Measurements from ENCODE around the gene PDE7B. TPM values are rescaled to one million over a fixed set of nuclear protein-coding genes. Genes with fewer than 3 reads are reported as not detected.

PDE7B gene
- total RNA-seq, 1 experiment from 2014 or later = not detected

DNA sequence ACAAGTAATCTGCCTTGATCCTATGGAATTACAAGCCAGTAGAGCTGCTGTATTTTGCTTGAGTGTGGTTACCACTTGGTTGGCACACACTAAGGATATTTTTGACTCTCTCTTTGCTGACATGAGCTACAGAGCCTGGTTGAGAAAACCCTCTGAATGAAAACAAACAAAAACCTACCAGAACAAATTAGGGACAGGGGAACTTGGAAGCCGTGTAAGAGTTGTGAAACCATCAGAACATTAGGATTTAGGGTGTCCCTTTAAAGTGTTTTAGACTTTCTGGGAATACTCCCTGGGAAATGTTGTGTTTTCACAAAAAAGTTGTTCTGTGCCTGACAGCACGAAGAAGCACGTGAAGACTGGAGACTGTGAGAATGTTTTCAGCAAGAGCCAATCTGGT lies 20.5 kb upstream of the PDE7B start:
- DNase-seq (ENCODE audit: low spot score) = no peak
- Histone ChIP-seq H3K4me3 (ENCODE audit: low read depth, low read length, poor library complexity, severe bottlenecking) (no peak overlapping the region), H3K4me1 (ENCODE audit: insufficient read depth, low read length, poor library complexity, severe bottlenecking) (peaks cover 18% of the 10 kb centered on the region), H3K9me3 (ENCODE audit: low read depth, low read length, poor library complexity, severe bottlenecking) (no peaks in the 10 kb centered on the region), H3K36me3 (ENCODE audit: insufficient read depth, low read length, poor library complexity, severe bottlenecking) (no peaks in the 10 kb centered on the region), H3K27me3 (replicated peaks; ENCODE audit: insufficient read depth, low read depth, low read length, poor library complexity) (peaks cover 95% of the 10 kb centered on the region), H3K27ac (ENCODE audit: low read depth, low read length, poor library complexity, severe bottlenecking) (no peak overlapping the region)
- ChIA-PET POLR2A (ENCODE audit: low non-redundant PET) (no interaction called here), CTCF (interaction anchor here (0.6 kb wide), 1 partner anchor 153 kb away, joined by 3 read pairs; no protein-coding TSS in a partner anchor)
- TF ChIP-seq, protein P1, sequence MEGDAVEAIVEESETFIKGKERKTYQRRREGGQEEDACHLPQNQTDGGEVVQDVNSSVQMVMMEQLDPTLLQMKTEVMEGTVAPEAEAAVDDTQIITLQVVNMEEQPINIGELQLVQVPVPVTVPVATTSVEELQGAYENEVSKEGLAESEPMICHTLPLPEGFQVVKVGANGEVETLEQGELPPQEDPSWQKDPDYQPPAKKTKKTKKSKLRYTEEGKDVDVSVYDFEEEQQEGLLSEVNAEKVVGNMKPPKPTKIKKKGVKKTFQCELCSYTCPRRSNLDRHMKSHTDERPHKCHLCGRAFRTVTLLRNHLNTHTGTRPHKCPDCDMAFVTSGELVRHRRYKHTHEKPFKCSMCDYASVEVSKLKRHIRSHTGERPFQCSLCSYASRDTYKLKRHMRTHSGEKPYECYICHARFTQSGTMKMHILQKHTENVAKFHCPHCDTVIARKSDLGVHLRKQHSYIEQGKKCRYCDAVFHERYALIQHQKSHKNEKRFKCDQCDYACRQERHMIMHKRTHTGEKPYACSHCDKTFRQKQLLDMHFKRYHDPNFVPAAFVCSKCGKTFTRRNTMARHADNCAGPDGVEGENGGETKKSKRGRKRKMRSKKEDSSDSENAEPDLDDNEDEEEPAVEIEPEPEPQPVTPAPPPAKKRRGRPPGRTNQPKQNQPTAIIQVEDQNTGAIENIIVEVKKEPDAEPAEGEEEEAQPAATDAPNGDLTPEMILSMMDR (conservative IDR thresholded peaks at IDR 0.05; ENCODE audit: low read depth, low read length) = no peak
- peak; percentile 35 for TF ChIP-seq EZH2 (IDR thresholded peaks at IDR 0.05; ENCODE audit: borderline replicate concordance, low read depth, low read length, poor library complexity, severe bottlenecking)
- intact Hi-C loops (cut with micrococcal nuclease; ENCODE audit: unreplicated experiment) = no loop called here
- no TSS peak for BruUV-seq (replicated peaks)

DNA sequence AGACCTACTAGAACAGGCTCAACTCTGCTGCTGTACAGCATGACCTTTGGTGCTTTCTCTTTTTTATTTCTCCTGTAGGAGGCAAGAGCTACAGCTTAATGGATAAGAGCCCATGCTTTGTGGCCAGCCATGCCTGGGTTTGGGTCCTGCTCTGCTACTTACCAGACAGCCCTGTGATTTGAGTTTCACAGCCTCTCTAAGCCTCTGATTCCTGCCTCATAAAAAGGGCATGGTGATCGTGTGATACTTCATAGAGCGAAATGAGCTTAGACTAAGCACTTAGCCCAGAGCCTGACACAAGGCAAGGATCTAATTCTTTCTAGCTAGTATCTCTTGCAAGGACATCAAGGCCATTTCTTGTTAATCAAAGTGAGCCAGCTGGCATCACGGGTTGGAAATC lies 19.3 kb upstream of the PDE7B start:
- no peaks in the 10 kb centered on the region for H3K9me3 ChIP-seq (ENCODE audit: low read depth, low read length, poor library complexity, severe bottlenecking)
- H3K4me1 ChIP-seq (ENCODE audit: insufficient read depth, low read length, poor library complexity, severe bottlenecking) = peaks cover 18% of the 10 kb centered on the region
- CTCF ChIA-PET = no interaction called here
- DNase-seq (ENCODE audit: low spot score) = no peak
- H3K27me3 ChIP-seq (replicated peaks; ENCODE audit: insufficient read depth, low read depth, low read length, poor library complexity) = peaks cover 94% of the 10 kb centered on the region
- intact Hi-C loops (cut with micrococcal nuclease; ENCODE audit: unreplicated experiment) = no loop called here
- TF ChIP-seq, protein P1 (conservative IDR thresholded peaks at IDR 0.05; ENCODE audit: low read depth, low read length) = no peak
- TF ChIP-seq EZH2 (IDR thresholded peaks at IDR 0.05; ENCODE audit: borderline replicate concordance, low read depth, low read length, poor library complexity, severe bottlenecking) = no peak
- H3K27ac ChIP-seq (ENCODE audit: low read depth, low read length, poor library complexity, severe bottlenecking) = no peak overlapping the region
- no peak overlapping the region for H3K4me3 ChIP-seq (ENCODE audit: low read depth, low read length, poor library complexity, severe bottlenecking)
- no TSS peak for BruUV-seq (replicated peaks)
- H3K36me3 ChIP-seq (ENCODE audit: insufficient read depth, low read length, poor library complexity, severe bottlenecking) = no peaks in the 10 kb centered on the region
- POLR2A ChIA-PET (ENCODE audit: low non-redundant PET) = no interaction called here

DNA sequence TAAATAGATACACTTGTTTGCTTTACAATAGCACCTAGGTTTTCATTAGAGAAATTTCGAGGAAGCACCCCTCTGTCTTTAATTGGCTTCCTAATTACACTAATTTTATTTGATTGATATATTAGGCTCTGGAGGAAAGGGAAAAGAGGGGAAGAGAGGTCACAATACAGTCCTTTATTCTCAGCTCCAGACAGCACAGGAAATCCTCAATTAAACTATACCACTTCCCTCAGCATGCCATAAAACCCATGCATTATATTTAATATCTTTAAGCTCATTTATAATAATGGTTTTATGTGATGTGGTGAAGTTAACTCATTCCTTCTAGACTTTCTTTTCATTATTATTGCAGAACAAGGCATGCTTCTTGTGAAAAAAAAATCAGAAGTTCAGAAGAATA lies 17.7 kb upstream of the PDE7B start:
- no peak overlapping the region for H3K4me3 ChIP-seq (ENCODE audit: low read depth, low read length, poor library complexity, severe bottlenecking)
- H3K4me1 ChIP-seq (ENCODE audit: insufficient read depth, low read length, poor library complexity, severe bottlenecking) = peaks cover 18% of the 10 kb centered on the region
- no peaks in the 10 kb centered on the region for H3K36me3 ChIP-seq (ENCODE audit: insufficient read depth, low read length, poor library complexity, severe bottlenecking)
- H3K9me3 ChIP-seq (ENCODE audit: low read depth, low read length, poor library complexity, severe bottlenecking) = no peaks in the 10 kb centered on the region
- POLR2A ChIA-PET (ENCODE audit: low non-redundant PET) = no interaction called here
- peak; percentile 93 for DNase-seq (ENCODE audit: low spot score)
- BruUV-seq (replicated peaks) = no TSS peak
- no peak overlapping the region for H3K27ac ChIP-seq (ENCODE audit: low read depth, low read length, poor library complexity, severe bottlenecking)
- peaks cover 94% of the 10 kb centered on the region for H3K27me3 ChIP-seq (replicated peaks; ENCODE audit: insufficient read depth, low read depth, low read length, poor library complexity)
- TF ChIP-seq, protein P1 (conservative IDR thresholded peaks at IDR 0.05; ENCODE audit: low read depth, low read length) = no peak
- peak; percentile 21 for TF ChIP-seq EZH2 (IDR thresholded peaks at IDR 0.05; ENCODE audit: borderline replicate concordance, low read depth, low read length, poor library complexity, severe bottlenecking)
- CTCF ChIA-PET = interaction anchor here (0.7 kb wide), 1 partner anchor 811 kb away, joined by 4 read pairs; no protein-coding TSS in a partner anchor
- intact Hi-C loops (cut with micrococcal nuclease; ENCODE audit: unreplicated experiment) = loop anchor here (1.0 kb wide), 1 partner anchor 393 kb away; no protein-coding TSS in a partner anchor

Measured in A673 (cell line).